GM21390 (cell line): ENCODE measurements around the gene CYB5RL.

ENCODE experiments used
- ATAC-seq: cut with Tn5 transposase; IDR thresholded peaks from one replicate; pipeline ENCODE4 v1.9.1; 2021; ENCODE audit not compliant: unreplicated experiment

The CYB5RL gene

DNA sequence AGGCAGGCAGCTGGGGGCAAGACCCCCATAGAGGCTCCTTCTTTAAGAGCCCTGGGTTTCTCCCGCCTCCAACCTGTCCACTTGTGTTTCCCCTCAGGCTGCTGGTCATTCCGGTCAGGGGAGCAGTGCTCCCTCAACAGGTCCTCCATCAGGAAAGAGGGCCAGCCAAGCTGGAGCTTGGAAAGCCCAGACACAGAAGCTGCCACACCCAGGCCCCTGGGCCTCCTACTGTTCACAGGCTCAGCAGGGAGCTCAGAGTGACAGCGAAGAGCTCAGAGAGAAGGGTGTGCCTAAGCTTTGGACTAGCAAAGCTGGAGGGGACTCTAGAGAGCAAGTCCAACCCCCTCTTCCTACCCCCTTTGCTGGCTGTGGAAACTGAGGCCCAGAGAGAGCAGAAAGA is 36.8 kb downstream of the CYB5RL start:
- ATAC-seq: no peak

DNA sequence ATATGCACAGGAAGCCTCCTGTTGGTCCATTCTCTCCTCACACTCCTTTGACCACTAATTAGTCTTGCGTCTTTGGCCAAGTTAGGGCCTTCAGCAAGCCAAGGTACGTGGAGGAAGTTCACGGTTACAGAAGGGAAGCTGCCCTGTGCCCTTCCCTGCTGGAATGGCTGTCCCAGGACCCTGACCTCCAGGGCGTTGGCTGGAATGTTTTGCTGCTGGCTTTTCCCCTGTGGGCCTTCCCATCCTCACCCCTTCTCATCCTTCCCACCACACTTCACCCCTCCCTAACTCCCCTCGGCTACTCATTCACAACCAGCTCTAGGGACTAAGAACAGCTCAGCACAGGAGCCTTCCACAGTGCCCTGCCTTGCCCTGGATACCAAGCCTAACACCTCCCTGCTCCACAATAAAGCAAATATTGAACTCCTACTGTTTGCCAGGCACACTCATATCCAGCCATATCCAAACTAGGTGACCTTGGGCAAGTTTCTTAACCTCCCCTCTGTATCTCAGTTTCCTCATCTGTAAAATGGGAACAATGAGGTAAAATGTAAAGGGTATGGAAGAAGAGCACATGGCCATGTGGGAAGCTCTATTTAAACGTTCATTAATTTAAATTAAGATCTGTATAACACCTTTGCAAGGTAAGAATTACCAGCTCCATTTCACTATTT is 38.2 kb downstream of the CYB5RL start:
- no peak for ATAC-seq

DNA sequence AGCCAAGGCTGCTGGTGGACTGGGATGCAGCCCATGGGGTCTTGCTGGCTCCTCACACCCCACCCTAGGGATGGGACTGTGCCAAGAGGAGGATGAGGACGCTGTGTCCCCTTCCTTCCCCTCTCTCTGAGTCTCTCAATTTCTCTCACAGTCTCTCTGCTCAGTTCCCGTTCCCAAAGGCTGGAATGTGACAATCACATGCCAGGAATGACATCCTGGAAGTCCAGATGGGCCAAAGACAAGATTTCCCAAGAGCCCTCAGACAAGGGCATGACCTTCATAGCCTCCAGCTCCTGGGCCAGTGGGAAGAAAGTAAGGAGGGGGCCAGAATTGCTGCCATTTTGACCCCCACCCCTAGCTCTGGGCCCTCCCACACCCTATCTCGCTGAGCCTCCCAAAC is 39.5 kb downstream of the CYB5RL start:
- no peak for ATAC-seq

DNA sequence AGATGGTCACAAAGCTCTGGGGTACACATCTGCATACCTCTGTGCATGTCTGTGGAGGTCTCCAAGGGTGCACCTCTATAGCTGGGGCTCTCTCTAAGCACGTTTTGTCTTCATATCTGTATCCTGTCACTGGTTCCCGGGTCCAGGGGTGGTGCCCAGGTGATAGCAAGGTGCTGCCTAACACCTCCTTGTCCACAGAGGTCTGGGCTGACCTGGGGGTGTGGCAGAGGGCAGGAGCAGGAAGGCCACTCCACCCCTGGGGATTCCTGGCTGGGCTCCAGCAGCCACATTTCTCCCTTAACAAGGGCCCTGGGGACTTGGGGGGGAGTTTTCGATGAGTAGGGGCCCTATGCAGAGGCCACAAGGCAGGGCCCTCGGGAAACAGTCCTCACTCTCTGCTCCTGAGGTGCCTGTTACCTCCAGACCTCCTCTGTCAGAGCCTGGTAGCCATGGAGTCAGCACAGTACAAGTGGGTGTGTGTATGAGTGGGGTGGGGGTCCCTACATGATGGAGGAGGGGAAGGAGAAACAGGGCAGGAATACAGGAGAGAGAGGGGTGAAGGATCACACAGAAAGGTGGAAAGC is 40.0 kb downstream of the CYB5RL start:
- no peak for ATAC-seq

DNA sequence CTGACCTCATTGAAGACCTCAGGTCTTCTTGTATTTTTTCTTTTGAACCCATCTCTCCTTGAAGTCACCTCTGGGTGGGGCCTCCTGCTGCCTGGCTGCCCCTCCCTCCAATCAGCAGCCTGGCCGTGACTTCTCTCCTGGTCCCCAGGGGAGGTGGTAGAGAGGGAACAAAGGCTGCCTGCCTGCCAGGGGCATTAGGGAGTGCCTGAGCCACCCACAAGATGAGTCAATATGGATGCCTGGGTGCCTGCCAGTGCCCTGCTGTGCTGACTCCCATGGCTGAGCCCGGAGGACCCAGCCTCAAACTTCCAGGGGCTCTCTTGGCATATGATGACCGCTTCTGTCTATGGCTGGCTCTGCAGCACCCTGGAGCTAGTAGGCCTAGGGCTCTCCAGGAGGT is 41.8 kb downstream of the CYB5RL start:
- ATAC-seq: no peak

DNA sequence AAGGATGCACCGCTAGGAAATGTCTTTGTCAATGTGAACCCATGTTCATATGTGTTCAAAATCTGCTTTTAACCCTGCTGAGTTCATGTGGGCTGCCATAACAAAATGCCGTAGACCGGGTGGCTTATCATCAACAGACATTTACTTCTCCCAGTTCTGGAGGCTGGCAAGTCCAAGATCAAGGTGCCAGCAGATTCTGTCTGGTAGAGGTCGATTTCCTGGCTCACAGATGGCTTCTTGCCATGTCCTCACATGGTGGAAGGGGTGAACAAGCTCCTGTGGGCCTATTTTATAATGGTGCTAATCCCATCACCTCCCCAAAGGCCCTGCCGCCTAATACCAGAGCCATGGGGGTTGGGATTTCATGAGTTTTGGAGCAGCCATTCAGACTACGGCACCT is 42.4 kb downstream of the CYB5RL start:
- no peak for ATAC-seq

DNA sequence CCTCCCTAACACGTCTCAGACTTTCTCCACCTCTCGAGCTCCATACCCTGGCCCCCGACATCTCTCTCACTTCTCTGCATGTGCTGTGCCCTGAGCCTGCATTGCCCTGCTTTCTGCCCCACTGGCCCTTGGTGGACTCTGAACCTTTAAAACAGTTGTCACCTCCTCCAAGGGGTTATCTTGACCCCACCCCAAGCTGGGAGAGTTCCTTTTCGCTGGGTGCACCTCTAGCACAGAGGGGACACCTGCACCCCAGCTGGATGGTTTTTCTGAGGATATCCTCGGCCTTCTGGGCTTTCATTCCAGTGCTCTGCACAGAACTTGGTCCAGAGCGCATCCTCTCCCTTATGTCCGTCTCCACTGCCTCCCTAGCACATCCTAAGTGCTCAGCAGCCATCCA is 42.8 kb downstream of the CYB5RL start:
- ATAC-seq: no peak

DNA sequence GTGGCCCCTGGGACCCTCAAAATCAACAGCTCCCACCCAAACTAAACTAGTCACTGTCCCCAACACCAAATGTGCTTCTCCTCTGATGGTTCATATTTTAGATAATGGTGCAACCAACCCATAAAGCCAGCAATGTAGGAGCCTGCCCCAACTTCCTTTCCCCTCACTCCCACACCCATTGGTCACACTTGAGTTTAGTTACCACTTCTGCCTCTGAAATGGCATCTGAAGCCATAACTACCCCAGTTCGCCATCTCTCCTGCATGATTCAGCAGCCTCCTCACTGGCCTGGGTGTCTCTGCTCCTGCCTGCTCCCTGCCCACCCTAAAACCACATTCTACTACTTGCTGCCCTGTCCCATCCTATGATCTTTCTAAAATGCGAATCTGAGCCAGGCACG is 43.6 kb downstream of the CYB5RL start:
- no peak for ATAC-seq

DNA sequence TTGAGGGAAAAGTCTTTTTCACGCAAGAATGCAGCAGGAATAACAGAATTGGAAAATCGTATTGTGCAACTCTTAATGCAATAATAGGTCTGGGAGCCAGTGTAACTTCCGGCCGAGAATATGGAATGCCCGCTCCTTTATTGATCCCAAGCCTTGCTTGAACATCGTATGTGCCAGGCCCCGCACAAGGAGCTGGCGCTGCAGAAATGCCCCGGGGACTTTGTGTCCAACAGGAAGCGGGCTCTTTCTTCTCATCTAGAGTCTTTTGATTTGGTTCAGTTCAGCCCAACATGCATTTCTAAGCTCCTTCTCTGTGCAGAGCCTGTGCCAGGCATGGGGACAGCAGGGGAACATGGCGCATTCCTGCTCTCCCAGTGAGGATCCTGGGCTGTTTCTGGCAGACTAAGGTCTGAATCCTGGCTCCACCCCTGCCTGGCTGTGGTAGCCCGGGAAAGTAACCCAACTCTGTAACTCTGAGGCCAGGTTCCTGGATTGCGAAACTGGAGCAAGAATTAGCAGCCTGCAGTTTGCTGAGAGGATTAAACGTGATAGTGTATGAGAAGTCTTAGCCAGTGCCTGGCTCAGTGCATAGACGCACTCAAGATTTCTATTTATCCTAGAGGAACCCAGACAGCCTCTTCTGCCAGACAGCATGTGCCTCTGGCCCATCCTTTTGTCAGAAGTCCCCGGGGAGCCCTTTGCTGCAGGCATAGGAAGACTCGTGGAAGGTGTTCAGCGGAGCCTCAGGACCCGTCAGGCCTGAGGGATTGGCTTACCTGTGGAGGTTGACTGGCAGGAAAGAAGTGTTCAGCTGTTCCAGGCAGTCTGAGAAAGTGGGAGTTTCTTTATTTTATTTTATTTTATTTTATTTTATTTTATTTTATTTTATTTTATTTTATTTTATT is 46.0 kb downstream of the CYB5RL start:
- no peak for ATAC-seq

DNA sequence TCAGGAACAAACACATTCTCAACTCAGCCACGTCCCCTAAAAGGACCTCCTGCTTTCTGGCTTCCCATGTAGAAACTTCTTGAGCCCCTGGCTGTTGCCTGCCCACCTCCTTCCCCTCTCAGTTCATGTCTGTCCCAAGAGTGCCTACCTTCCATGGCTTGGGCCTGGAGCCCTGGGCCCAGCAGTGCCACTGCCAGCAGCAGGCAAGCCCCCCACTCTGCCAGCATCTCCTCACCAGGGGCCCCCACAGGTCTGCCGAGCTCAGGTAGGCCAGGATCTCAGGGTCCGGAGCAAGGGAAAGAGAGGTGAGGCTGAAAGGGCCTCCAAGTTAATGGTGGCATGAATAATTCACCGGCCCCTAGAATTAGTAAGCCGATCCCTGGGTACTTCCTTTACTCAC is 47.1 kb downstream of the CYB5RL start, which contains the start of gene CDCP2:
TSS of gene CDCP2 (minus strand) at position 305 of the 400 bp plus-strand sequence. CDS start at position 227, 78 bp downstream.
- ATAC-seq: no peak

DNA sequence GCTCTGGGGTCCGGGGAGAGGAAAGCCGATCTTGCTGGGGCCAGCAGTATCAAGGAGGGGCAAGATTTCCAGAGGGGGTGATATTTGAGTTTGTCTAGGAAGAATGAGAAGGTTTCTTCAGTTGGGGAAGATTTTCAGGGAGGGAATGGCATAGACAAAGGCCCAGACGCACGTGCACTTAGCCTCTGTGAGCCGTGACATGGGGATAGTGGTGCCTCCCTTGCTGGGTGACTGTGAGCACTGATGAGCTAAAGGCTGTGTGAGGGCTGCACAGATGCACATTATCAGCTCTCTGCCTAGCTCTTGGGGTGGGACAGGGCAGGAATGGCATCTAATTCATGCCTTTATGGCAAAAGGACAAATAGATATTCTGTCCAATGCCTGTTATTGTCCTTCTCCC is 48.8 kb downstream of the CYB5RL start:
- ATAC-seq: no peak
